ENCODE data around the gene NCKAP5.

Gene NCKAP5

GRCh38 chr2:132671151-132671835, 897.0 kb downstream of the NCKAP5 start:
- TF ChIP-seq CTCF (IDR thresholded peaks at IDR 0.05; ENCODE audit: extremely low read depth, insufficient read depth, missing control alignments) = no peak
- no peak for DNase-seq (ENCODE audit: low spot score)
- in situ Hi-C loops (cut with MboI; ENCODE audit: low pct_unique_long_range_greater_than_20kb, low sequenced_read_pairs, unreplicated experiment) = no loop called here

- in situ Hi-C loops (cut with MboI; ENCODE audit: low pct_unique_long_range_greater_than_20kb, low sequenced_read_pairs, unreplicated experiment) = no loop called here
- DNase-seq (ENCODE audit: low spot score) = no peak
- TF ChIP-seq CTCF (IDR thresholded peaks at IDR 0.05; ENCODE audit: extremely low read depth, insufficient read depth, missing control alignments) = no peak
Observed at GRCh38 chr2:132670496-132671150, 897.6 kb downstream of the NCKAP5 start.

- no peak for TF ChIP-seq CTCF (IDR thresholded peaks at IDR 0.05; ENCODE audit: extremely low read depth, insufficient read depth, missing control alignments)
- no peak for DNase-seq (ENCODE audit: low spot score)
- in situ Hi-C loops (cut with MboI; ENCODE audit: low pct_unique_long_range_greater_than_20kb, low sequenced_read_pairs, unreplicated experiment) = no loop called here
Observed at GRCh38 chr2:132669908-132670495, 898.3 kb downstream of the NCKAP5 start, which contains the start of gene LYPD1. Gene LYPD1, minus strand, starts transcription at chr2:132670205. Its CDS starts 273 bp downstream, at chr2:132669932.

GRCh38 chr2:132668987-132669907, 899.0 kb downstream of the NCKAP5 start:
- no peak for DNase-seq (ENCODE audit: low spot score)
- in situ Hi-C loops (cut with MboI; ENCODE audit: low pct_unique_long_range_greater_than_20kb, low sequenced_read_pairs, unreplicated experiment) = no loop called here
- TF ChIP-seq CTCF (IDR thresholded peaks at IDR 0.05; ENCODE audit: extremely low read depth, insufficient read depth, missing control alignments) = no peak

GRCh38 chr2:132668189-132668823, 900.0 kb downstream of the NCKAP5 start:
- TF ChIP-seq CTCF (IDR thresholded peaks at IDR 0.05; ENCODE audit: extremely low read depth, insufficient read depth, missing control alignments) = no peak
- in situ Hi-C loops (cut with MboI; ENCODE audit: low pct_unique_long_range_greater_than_20kb, low sequenced_read_pairs, unreplicated experiment) = no loop called here
- DNase-seq (ENCODE audit: low spot score) = no peak

GRCh38 chr2:132667706-132668105, 900.6 kb downstream of the NCKAP5 start:
- no peak for DNase-seq (ENCODE audit: low spot score)
- in situ Hi-C loops (cut with MboI; ENCODE audit: low pct_unique_long_range_greater_than_20kb, low sequenced_read_pairs, unreplicated experiment) = no loop called here
- TF ChIP-seq CTCF (IDR thresholded peaks at IDR 0.05; ENCODE audit: extremely low read depth, insufficient read depth, missing control alignments) = no peak
